HEK293T (cell line): ENCODE data around the gene DCP1A.
A peak's percentile ranks its signal among the peaks of the same experiment; 100 is the strongest.
"Not testable (repeated sequence)": the region's sequence is repeated elsewhere in the genome, so short reads cannot be mapped to it uniquely, and the experiment has no call there.

Source experiments
- CTCF ChIA-PET: fragments of 350-600 bp; formaldehyde crosslinking; extraction: SDS; loops from one replicate; lab custom pipeline; 2021; ENCODE audit warnings: antibody characterized with exemption, inconsistent platforms; lab: Yijun Ruan, JAX
- POLR2A ChIA-PET: fragments of 350-600 bp; formaldehyde crosslinking; extraction: SDS; loops from one replicate; lab custom pipeline; 2020; ENCODE audit warnings: antibody characterized with exemption, inconsistent platforms; lab: Yijun Ruan, JAX
- DNase-seq: peaks from one replicate; pipeline ENCODE4 v3.0.0; 2012; ENCODE audit warnings: mixed read lengths; ENCODE audit errors: extremely low spot score
- ARNT ChIP-seq: fragments of 450-650 bp; IDR thresholded peaks from 2 replicates; pipeline ENCODE4 v1.6.1; 2017; ENCODE audit warnings: mild to moderate bottlenecking
- BHLHE40 ChIP-seq: fragments of 450-650 bp; IDR thresholded peaks from 2 replicates; pipeline ENCODE4 v1.6.1; 2016; ENCODE audit warnings: mild to moderate bottlenecking, moderate library complexity, borderline replicate concordance
- CTBP1 ChIP-seq: fragments of 450-650 bp; IDR thresholded peaks from 2 replicates; pipeline ENCODE4 v1.6.1; 2016; ENCODE audit warnings: borderline replicate concordance
- ELF4 ChIP-seq: fragments of 450-650 bp; IDR thresholded peaks from 2 replicates; pipeline ENCODE4 v1.6.1; 2017; ENCODE audit warnings: antibody characterized with exemption
- FOXA1 ChIP-seq: fragments of 450-650 bp; IDR thresholded peaks from 2 replicates; pipeline ENCODE4 v1.6.1; 2016; ENCODE audit warnings: mild to moderate bottlenecking
- FOXK2 ChIP-seq: fragments of 450-650 bp; IDR thresholded peaks from 2 replicates; pipeline ENCODE4 v1.6.1; 2016; ENCODE audit warnings: mild to moderate bottlenecking
- FOXM1 ChIP-seq: fragments of 450-650 bp; IDR thresholded peaks from 2 replicates; pipeline ENCODE4 v1.6.1; 2017; ENCODE audit warnings: mild to moderate bottlenecking, borderline replicate concordance
- HDGF ChIP-seq: fragments of 450-650 bp; IDR thresholded peaks from 2 replicates; pipeline ENCODE4 v1.6.1; 2017; ENCODE audit warnings: antibody characterized with exemption, borderline replicate concordance
- L3MBTL2 ChIP-seq: fragments of 450-650 bp; conservative IDR thresholded peaks from 2 replicates; pipeline ENCODE4 v1.6.1; 2016; ENCODE audit warnings: mild to moderate bottlenecking
- LEF1 ChIP-seq: fragments of 450-650 bp; IDR thresholded peaks from 2 replicates; pipeline ENCODE4 v1.6.1; 2017; ENCODE audit warnings: mild to moderate bottlenecking, borderline replicate concordance
- NFRKB ChIP-seq: fragments of 450-650 bp; IDR thresholded peaks from 2 replicates; pipeline ENCODE4 v1.6.1; 2016; ENCODE audit warnings: mild to moderate bottlenecking, moderate library complexity
- SP1 ChIP-seq: fragments of 450-650 bp; IDR thresholded peaks from 2 replicates; pipeline ENCODE4 v1.6.1; 2017
- SUZ12 ChIP-seq: fragments of 450-650 bp; IDR thresholded peaks from 2 replicates; pipeline ENCODE4 v1.6.1; 2016; ENCODE audit warnings: mild to moderate bottlenecking
- TARDBP ChIP-seq: fragments of 450-650 bp; IDR thresholded peaks from 2 replicates; pipeline ENCODE4 v1.6.1; 2016
- ZNF384 ChIP-seq: fragments of 450-650 bp; IDR thresholded peaks from 2 replicates; pipeline ENCODE4 v1.6.1; 2016
- TF ChIP-seq, protein P1 (sequence below): fragments of 450-650 bp; IDR thresholded peaks from 2 replicates; pipeline ENCODE4 v1.6.1; 2016

The DCP1A gene

DNA sequence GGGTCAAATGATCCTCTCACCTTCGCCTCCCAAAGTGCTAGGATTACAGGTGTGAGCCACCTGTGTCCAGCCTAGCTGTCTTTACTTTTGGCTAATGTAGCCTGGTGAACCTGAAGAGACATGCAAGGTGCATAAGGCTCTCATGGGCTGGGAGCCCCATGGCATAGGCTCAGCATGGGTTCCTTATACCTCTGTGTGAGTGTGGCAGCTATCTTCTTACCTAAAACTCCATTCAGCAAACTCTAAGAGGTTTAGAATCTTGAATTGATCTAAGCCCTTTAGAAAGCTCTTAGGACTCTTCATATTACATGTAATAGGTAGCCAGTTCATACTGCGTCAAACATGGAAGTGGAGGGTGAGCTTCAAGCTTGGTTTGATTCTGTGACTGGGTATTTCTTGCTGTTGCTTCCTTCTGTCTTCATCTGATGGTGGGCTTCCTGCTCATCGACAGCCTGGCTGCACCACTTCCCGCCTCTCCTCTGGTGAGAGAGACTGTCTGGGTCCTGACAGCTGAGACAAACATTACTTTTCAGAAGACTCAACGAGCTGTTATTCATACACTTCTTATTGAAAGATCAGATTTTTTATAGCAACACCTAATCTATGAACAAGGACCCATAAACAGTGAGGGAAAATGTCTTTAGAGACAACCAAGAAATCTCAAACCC is 72.3 kb downstream of the DCP1A start:
- ChIA-PET CTCF (no interaction called here), POLR2A (no interaction called here)
- DNase-seq, result no peak
- TF ChIP-seq HDGF (no peak), ARNT (no peak), SUZ12 (no peak), L3MBTL2 (no peak)

DNA sequence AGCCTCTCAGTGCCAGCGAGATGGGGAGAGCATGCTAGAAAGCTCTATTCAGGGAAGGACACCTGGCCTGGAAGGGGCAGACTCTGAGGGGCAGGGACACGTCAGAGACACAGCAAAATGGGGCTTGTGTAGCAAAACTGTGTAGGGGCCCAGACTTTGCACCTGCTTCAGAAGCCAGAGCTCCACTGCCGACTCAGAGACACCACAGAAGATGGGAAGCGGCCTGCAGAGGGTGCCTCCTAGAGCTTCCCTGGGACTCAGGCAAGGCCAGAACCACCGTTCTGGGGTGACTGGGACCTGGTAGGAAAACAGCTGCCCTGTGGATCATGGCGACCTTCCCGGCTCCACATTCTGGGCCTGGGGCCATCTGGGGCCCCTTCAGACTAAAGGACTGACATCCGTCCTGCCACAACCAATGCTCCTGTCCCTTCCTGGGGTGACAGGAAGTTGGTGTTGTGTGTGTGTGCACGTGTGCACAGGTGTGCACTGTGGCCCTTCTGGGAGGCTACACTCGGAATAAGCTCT is 74.1 kb downstream of the DCP1A start:
- POLR2A ChIA-PET, result no interaction called here
- no peak for TF ChIP-seq SP1
- TF ChIP-seq CTBP1, result no peak
- TF ChIP-seq FOXM1, result no peak
- TF ChIP-seq ELF4, result no peak
- no peak for TF ChIP-seq BHLHE40
- TF ChIP-seq SUZ12, result no peak
- no peak for TF ChIP-seq TARDBP
- no peak for TF ChIP-seq FOXA1
- TF ChIP-seq ARNT, result no peak
- CTCF ChIA-PET, result no interaction called here
- no peak for DNase-seq

DNA sequence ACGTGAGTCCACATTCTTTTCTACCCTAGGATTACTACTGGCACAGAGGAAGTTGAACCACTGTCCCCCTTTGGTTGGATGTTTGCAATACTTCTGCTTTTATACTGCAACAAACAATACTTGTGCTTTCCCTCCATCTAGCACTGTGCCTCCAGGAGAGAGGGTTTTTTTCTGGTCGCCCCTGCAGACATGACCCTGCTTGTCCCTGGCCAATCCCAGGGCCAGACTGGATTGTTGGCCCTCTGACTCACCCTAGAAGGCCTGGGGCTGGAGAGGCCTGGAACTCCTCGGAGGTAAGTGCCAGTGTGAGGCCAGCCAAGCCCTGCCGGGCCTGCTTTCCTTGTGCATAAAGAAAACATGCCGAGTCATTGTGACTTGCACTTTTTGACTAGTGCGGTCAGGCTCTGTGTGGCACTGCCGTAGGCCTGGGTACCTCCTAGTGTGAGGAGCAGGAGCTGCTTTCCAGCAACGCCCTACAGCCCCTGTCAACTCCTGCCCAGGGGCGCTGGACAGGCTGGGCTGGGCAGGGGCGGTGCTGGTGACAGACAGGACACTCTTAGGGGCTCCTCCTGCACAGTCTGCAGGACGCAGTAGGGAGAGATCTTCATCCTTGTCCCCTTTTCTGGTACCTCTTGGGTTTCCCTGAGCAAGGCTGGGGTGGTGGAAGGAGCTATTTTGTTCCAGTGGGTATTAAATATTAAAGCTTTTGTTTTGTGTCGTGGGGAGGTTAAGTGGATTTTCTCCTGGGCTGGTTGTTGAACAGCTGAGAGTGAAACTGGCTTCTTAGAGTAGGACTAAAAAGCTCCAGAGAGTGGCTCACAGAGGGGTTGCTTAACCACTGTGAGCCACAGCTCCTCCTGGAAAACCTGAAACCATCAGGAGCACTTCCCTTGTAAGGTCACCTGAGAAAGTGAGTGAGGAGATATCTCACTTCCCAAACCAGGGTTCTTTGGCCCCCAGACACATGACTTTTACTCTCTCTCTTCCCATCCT is 77.2 kb downstream of the DCP1A start:
- TF ChIP-seq, protein P1, sequence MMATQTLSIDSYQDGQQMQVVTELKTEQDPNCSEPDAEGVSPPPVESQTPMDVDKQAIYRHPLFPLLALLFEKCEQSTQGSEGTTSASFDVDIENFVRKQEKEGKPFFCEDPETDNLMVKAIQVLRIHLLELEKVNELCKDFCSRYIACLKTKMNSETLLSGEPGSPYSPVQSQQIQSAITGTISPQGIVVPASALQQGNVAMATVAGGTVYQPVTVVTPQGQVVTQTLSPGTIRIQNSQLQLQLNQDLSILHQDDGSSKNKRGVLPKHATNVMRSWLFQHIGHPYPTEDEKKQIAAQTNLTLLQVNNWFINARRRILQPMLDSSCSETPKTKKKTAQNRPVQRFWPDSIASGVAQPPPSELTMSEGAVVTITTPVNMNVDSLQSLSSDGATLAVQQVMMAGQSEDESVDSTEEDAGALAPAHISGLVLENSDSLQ, result peak; percentile 11; the same call in 1 of the 2 replicates
- TF ChIP-seq LEF1 (no peak), FOXA1 (no peak)
- ChIA-PET POLR2A (no interaction called here), CTCF (interaction anchor here (1.1 kb wide), 1 partner anchor 74 kb away, joined by 3 read pairs; no protein-coding TSS in a partner anchor)
- peak; percentile 54 for DNase-seq

DNA sequence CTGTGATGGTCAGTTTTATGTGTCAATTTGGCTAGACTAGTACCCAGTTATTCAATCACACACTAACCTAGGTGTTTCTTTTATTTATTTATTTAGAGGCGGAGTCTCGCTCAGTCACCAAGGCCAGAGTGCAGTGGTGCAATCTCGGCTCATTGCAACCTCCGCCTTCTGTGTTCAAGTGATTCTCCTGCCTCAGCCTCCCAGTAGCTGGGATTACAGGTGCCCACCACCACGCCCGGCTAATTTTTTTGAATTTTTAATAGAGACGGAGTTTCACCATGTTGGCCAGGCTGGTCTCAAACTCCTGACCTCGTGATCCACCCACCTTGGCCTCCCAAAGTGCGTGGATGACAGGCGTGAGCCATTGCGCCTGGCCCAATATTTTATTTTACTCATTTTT is 78.2 kb downstream of the DCP1A start:
- POLR2A ChIA-PET, CTCF ChIA-PET, DNase-seq: not testable (repeated sequence)

DNA sequence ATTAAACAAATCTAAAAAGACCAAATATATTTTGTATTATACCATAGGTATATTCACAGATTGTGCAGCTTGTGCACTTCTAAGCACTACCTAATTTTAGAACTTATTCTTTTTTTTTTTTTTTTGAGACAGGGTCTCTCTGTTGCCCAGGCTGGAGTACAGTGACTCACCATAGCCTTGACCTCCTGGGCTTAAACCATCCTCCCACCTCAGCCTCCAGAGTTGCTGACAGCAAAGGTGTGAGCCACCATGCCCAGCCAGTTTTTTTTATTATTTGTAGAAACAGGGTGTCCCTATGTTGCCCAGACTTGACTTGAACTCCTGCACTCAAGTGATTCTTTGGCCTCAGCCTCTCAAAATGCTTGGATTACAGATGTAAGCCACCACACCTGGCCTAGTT is 79.6 kb downstream of the DCP1A start:
- ChIA-PET POLR2A (no interaction called here), CTCF (no interaction called here)
- DNase-seq, result no peak
- no peak for TF ChIP-seq FOXA1
- no peak for TF ChIP-seq ARNT
- TF ChIP-seq LEF1, result no peak
- TF ChIP-seq NFRKB, result no peak
- no peak for TF ChIP-seq ZNF384
- no peak for TF ChIP-seq CTBP1
- no peak for TF ChIP-seq SP1
- no peak for TF ChIP-seq BHLHE40
- no peak for TF ChIP-seq HDGF
- no peak for TF ChIP-seq L3MBTL2
- no peak for TF ChIP-seq FOXM1
- TF ChIP-seq TARDBP, result no peak
- no peak for TF ChIP-seq FOXK2
- TF ChIP-seq, protein P1, result no peak

DNA sequence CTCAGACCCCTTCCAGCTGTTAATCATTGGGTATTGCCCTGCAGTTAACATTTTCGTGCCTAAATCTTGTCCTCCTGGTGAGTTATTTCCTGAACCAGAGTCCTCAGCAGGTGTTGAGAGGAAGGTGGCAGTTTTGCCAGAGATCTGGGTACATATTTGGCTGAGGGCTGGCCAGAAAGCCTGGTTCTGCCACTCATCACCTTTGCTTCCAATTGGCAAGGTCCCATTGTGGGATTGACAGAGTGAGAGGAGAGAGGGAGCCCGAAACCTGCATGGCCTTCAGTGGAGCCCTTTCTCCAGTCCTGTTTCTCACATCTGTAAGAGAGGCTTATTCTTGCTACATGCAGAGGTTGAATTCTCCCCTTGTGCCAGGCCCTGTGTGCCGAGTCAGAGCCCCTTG is 82.6 kb downstream of the DCP1A start:
- no peak for TF ChIP-seq ZNF384
- TF ChIP-seq ARNT, result no peak
- TF ChIP-seq SP1, result no peak
- TF ChIP-seq LEF1, result no peak
- TF ChIP-seq FOXK2, result no peak
- TF ChIP-seq, protein P1, result no peak
- no peak for TF ChIP-seq FOXA1
- TF ChIP-seq FOXM1, result no peak
- no peak for TF ChIP-seq CTBP1
- no peak for TF ChIP-seq HDGF
- TF ChIP-seq TARDBP, result no peak
- no peak for TF ChIP-seq L3MBTL2
- no peak for TF ChIP-seq BHLHE40
- no peak for TF ChIP-seq ELF4
- TF ChIP-seq SUZ12, result no peak
- no peak for TF ChIP-seq NFRKB
- no peak for DNase-seq
- CTCF ChIA-PET, result interaction anchor here (1.2 kb wide), 1 partner anchor 21 kb away, joined by 3 read pairs; no protein-coding TSS in a partner anchor
- POLR2A ChIA-PET, result no interaction called here
